Thymus (tissue), 11 donors: ENCODE data around the gene SPDYE1. TPM values are rescaled to one million over a fixed set of nuclear protein-coding genes. Genes with fewer than 3 reads are reported as not detected.
"Not testable (repeated sequence)": the region's sequence is repeated elsewhere in the genome, so short reads cannot be mapped to it uniquely, and the experiment has no call there.

Experiments
- DNase-seq, 9 donors: peaks; one replicate each; pipeline ENCODE4 v3.0.0-alpha.2; 2013; ENCODE audit warnings: low spot score in 9 of 9, low read depth in 6 of 9, missing footprints in 1 of 9
- H3K27ac ChIP-seq, 2 donors: one replicate each; pipeline ENCODE4 v1.5.1; 2013; ENCODE audit warnings: control low read depth in 1 of 2, low read depth in 1 of 2, low read length in 1 of 2, mild to moderate bottlenecking in 1 of 2, moderate library complexity in 1 of 2
- H3K27me3 ChIP-seq, 2 donors: one replicate each; pipeline ENCODE4 v1.5.1; 2013; ENCODE audit warnings: low read length in 1 of 2; ENCODE audit not compliant: control insufficient read depth in 2 of 2, insufficient read depth in 1 of 2
- H3K36me3 ChIP-seq, 2 donors: one replicate each; pipeline ENCODE4 v1.5.1; 2013; ENCODE audit warnings: low read length in 1 of 2, mild to moderate bottlenecking in 1 of 2, moderate library complexity in 1 of 2; ENCODE audit not compliant: control insufficient read depth in 2 of 2, insufficient read depth in 2 of 2
- H3K4me1 ChIP-seq, 2 donors: one replicate each; pipeline ENCODE4 v1.5.1; 2013; ENCODE audit warnings: low read length in 2 of 2; ENCODE audit not compliant: control insufficient read depth in 2 of 2, insufficient read depth in 2 of 2
- H3K4me3 ChIP-seq, 2 donors: one replicate each; pipeline ENCODE4 v1.5.1; 2013; ENCODE audit warnings: low read length in 2 of 2, control low read depth in 1 of 2, mild to moderate bottlenecking in 1 of 2
- H3K9me3 ChIP-seq, 2 donors: one replicate each; pipeline ENCODE4 v1.5.1; 2013; ENCODE audit warnings: low read length in 1 of 2, mild to moderate bottlenecking in 1 of 2; ENCODE audit not compliant: control insufficient read depth in 2 of 2, insufficient read depth in 1 of 2
- WGBS: extraction: QIAGEN DNeasy Blood & Tissue Kit; methylation state at CpG from one replicate; pipeline ENCODE4 v1.1.7; 2013; 5-methylcytosine and 5-hydroxymethylcytosine counted together
- polyA plus RNA-seq: library from polyadenylated mRNA; stranded (reverse); fragments of 200-250 nt; gene quantifications from one replicate; pipeline ENCODE4 v1.2.3, GENCODE V29; 2013
- total RNA-seq: library from RNA; stranded (reverse); fragments of 120-200 nt; gene quantifications from one replicate; pipeline ENCODE4 v1.2.4, GENCODE V29; 2013
- donor health status: healthy.

SPDYE1 gene
- total and polyA plus RNA-seq, 2 donors, result not detected

DNA sequence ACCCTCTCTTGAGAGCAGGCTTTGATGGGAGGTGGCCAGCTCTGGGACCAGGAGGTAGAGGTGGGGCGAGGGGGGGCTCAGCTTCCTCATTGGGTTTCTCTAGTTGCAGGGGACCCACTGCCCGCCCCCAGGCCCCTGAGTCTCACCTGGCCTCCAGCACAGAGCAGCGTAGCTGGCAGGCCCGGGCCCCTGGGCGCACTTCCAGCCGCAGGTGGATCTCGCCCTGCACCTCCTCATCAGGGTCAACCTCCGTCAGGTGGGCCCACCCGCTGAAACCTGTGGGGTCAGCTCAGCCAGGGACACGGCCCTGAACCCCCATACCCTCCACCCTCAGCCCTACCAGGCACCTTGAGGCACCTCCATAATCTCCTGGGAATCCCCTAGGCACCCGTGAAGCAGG lies 28.1 kb upstream of the SPDYE1 start:
- H3K9me3 ChIP-seq, H3K4me1 ChIP-seq, H3K27me3 ChIP-seq, H3K4me3 ChIP-seq, DNase-seq, H3K36me3 ChIP-seq, H3K27ac ChIP-seq: not testable (repeated sequence)
- 92% methylated on average over 11 of the region's 11 CpGs for WGBS

DNA sequence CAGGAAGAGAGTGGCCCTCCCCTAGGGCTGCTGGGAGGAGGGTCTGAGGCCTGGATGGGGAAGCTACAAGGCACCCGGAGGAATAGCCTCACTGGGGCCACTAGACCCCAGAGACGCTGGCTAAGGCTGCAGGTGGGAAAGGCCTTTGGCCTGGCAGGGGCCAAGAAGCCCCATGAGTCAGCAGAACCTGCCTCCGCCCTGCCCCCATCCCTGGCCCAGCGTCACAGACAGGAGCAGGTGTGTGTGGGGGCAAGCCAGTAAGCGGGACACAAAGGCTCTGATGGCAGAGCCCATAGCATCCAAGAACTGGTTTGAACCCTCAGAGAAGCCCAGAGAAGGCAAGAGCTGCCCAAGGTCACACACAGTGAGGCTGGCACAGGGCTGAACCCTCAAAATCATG lies 27.0 kb upstream of the SPDYE1 start:
- WGBS, result 85% methylated on average over 3 of the region's 5 CpGs
- H3K4me3 ChIP-seq, H3K9me3 ChIP-seq, H3K36me3 ChIP-seq, H3K27me3 ChIP-seq, H3K27ac ChIP-seq, H3K4me1 ChIP-seq, DNase-seq: not testable (repeated sequence)

GRCh38 chr7:43974033-43974573 lies 23.6 kb upstream of the SPDYE1 start:
- 89% methylated on average over 7 of the region's 8 CpGs for WGBS
- H3K9me3 ChIP-seq, DNase-seq, H3K36me3 ChIP-seq, H3K27ac ChIP-seq, H3K4me3 ChIP-seq, H3K4me1 ChIP-seq, H3K27me3 ChIP-seq: not testable (repeated sequence)

- H3K4me1 ChIP-seq, H3K27me3 ChIP-seq, H3K36me3 ChIP-seq, H3K27ac ChIP-seq, DNase-seq, H3K4me3 ChIP-seq, H3K9me3 ChIP-seq: not testable (repeated sequence)
- 96% methylated on average over 10 of the region's 10 CpGs for WGBS
Observed at GRCh38 chr7:43974725-43975482, 22.8 kb upstream of the SPDYE1 start.

DNA sequence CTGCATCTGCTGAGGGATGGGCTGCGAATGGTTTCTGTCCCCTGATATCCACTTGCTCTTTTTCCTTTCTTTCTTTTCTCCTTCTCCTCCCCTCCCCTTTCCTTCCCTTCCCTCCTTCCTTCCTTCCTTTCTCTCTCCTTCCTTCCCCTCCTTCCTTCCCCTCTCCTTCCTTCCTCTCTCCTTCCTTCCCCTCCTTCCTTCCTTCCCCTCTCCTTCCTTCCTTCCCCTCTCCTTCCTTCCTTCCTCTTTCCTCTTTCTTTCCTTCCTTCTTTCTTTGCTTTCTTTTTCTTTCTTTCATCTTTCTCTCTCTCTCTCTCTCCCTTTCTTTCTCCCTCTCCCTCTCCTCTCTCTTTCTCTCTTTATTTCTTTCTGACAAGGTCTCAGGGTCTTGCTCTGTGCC lies 20.2 kb upstream of the SPDYE1 start:
- Histone ChIP-seq H3K4me3 (no peak overlapping the region), H3K9me3 (no peaks in the 10 kb centered on the region), H3K27me3 (no peaks in the 10 kb centered on the region), H3K4me1 (no peaks in the 10 kb centered on the region), H3K27ac (no peak overlapping the region), H3K36me3 (no peaks in the 10 kb centered on the region)
- DNase-seq, result no peak
- 92% methylated on average over 1 of the region's 1 CpG for WGBS

- 94% methylated on average over 11 of the region's 11 CpGs for WGBS
- H3K27me3 ChIP-seq, H3K27ac ChIP-seq, H3K9me3 ChIP-seq, H3K36me3 ChIP-seq, DNase-seq, H3K4me3 ChIP-seq, H3K4me1 ChIP-seq: not testable (repeated sequence)
Observed at GRCh38 chr7:43978102-43978501, 19.6 kb upstream of the SPDYE1 start.

DNA sequence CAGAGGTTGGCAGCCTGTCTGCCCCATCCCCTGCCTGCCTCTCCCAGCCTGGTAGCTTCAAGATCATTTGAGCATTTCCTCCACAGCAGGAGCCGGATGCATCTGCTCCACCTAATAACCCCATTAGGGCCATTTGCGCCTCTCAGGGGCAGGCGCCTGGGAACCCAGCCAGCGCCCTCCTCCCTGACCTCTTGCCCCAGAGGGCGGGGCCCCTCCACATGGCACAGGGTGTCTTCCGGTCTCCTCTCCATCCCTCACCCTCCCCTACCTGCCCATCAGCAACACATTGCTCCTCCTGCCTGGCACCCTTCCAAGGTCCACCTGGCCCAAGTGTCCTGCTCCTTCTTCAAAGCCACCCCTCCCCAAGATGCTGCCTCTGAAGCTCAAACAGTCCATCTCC lies 14.8 kb upstream of the SPDYE1 start:
- not testable (repeated sequence) for H3K27me3 ChIP-seq, H3K4me1 ChIP-seq, H3K9me3 ChIP-seq, H3K27ac ChIP-seq, H3K36me3 ChIP-seq, DNase-seq, H3K4me3 ChIP-seq
- 95% methylated on average over 4 of the region's 6 CpGs for whole genome bisulfite sequencing

- H3K27ac ChIP-seq, DNase-seq, H3K27me3 ChIP-seq, H3K36me3 ChIP-seq, H3K9me3 ChIP-seq, H3K4me1 ChIP-seq, H3K4me3 ChIP-seq: not testable (repeated sequence)
- 97% methylated on average over 2 of the region's 2 CpGs for WGBS
Observed at GRCh38 chr7:43983736-43984135, 14.0 kb upstream of the SPDYE1 start.

- not testable (repeated sequence) for H3K4me1 ChIP-seq, H3K36me3 ChIP-seq, H3K27ac ChIP-seq, H3K9me3 ChIP-seq, H3K27me3 ChIP-seq, H3K4me3 ChIP-seq
- WGBS, result 42% methylated on average over 30 of the region's 33 CpGs
- peak in 8 of 9 donors; percentile 1 to 73 (median 40) for DNase-seq
Observed at GRCh38 chr7:43985904-43986864, 11.5 kb upstream of the SPDYE1 start.
